Adrenal gland (tissue), 12 donors: ENCODE data around the gene DHX32. TPM values are rescaled to one million over a fixed set of nuclear protein-coding genes. Genes with fewer than 3 reads are reported as not detected.
"Not testable (repeated sequence)": the region's sequence is repeated elsewhere in the genome, so short reads cannot be mapped to it uniquely, and the experiment has no call there.

ENCODE experiments used
- DNase-seq, 7 donors: peaks; one replicate each; pipeline ENCODE4 v3.0.0-alpha.2; 2019 to 2020
- H3K27ac ChIP-seq, 5 donors: fragments of 200-600 bp; sonication (generic) in 4 of 5; 1 replicate in 3 of 5; 2 replicates in 2 of 5; pipeline versions ENCODE4 v1.5.1 to v1.8.0; 2016 to 2020; ENCODE audit warnings: mild to moderate bottlenecking in 1 of 5
- H3K27me3 ChIP-seq: fragments of 200-600 bp; 2 replicates; pipeline ENCODE4 v1.8.0; 2021
- H3K36me3 ChIP-seq, 2 donors: fragments of 200-600 bp; replicated peaks in 1 of 2; 1 replicate in 1 of 2; 2 replicates in 1 of 2; pipeline versions ENCODE4 v1.5.1 to v1.8.0; 2018 to 2022
- H3K4me1 ChIP-seq, 2 donors: fragments of 200-600 bp; replicated peaks in 1 of 2; 1 replicate in 1 of 2; 2 replicates in 1 of 2; pipeline versions ENCODE4 v1.5.1 to v1.8.0; 2018 to 2021
- H3K4me3 ChIP-seq, 4 donors: fragments of 200-600 bp; sonication (generic) in 3 of 4; one replicate each; pipeline ENCODE4 v1.5.1; 2016 to 2018
- H3K9me3 ChIP-seq, 3 donors: fragments of 200-600 bp; sonication (generic) in 1 of 3; replicated peaks in 1 of 3; 1 replicate in 2 of 3; 2 replicates in 1 of 3; pipeline versions ENCODE4 v1.5.1 to v1.8.0; 2016 to 2021
- POLR2A ChIP-seq, 2 donors: fragments of 450-650 bp; IDR thresholded peaks; one replicate each; pipeline ENCODE4 v1.6.1; 2017; ENCODE audit warnings: antibody characterized with exemption in 2 of 2, mild to moderate bottlenecking in 2 of 2, moderate library complexity in 1 of 2
- WGBS, 4 donors: extraction: QIAGEN DNeasy Blood & Tissue Kit in 2 of 4; methylation state at CpG; one replicate each; pipeline versions ENCODE4 v1.1.5 to v1.1.7; 2013 to 2017; 5-methylcytosine and 5-hydroxymethylcytosine counted together
- intact Hi-C, 2 donors: fragments of 100-400 bp; cut with DNase I; formaldehyde crosslinking; loops; one replicate each; pipeline versions ENCODE4 v1.14.1 to v1.15.0; 2022 to 2023
- polyA plus RNA-seq, 3 donors: library from polyadenylated mRNA; stranded (reverse); fragments of 200-250 nt in 2 of 3; fragments of 350-450 nt in 1 of 3; fragmentation: Illumina TruSeq in 1 of 3; extraction: RNeasy Lipid Tissue Mini Kit (QIAGEN cat#74804) in 1 of 3; gene quantifications; one replicate each; pipeline ENCODE4 v1.2.3, GENCODE V29; 2013 to 2014
- total RNA-seq, 9 donors: library from RNA; depleted of rRNA in 4 of 9; stranded (reverse); fragments of >200 nt in 4 of 9; fragments of 120-200 nt in 1 of 9; fragmentation: NEBNext Ultra II Directional in 1 of 9; extraction: Animal tissue kit (Norgen Biotek cat#: 25700) in 1 of 9; gene quantifications; one replicate each; pipeline versions ENCODE4 v1.1.0 to v1.2.4, GENCODE V29; 2013 to 2023
- TF ChIP-seq, protein P1 (sequence below), 6 experiments: fragments of 450-650 bp in 4 of 6; fragments of 200-600 bp in 2 of 6; sonication (generic) in 1 of 6; IDR thresholded peaks; 1 replicate in 5 of 6; 2 replicates in 1 of 6; pipeline versions ENCODE4 v1.5.1 to v1.8.0; 2016 to 2021; ENCODE audit warnings: antibody characterized with exemption in 6 of 6, mild to moderate bottlenecking in 2 of 6, moderate library complexity in 1 of 6
- donor health status: healthy with polysubstance abuse.
- donor health status: Bipolar disorder and iron deficiency.
- donor health status: DM: yes; HTN: yes; CAD: no.
- donor health status: DM: no; HTN: no; CAD: no.
- donor health status: DM: no; HTN: no; CAD: no.
- donor health status: DM: yes; HTN: yes; CAD: no.

Gene DHX32
- total and polyA plus RNA-seq, 12 donors, result 22.0 to 100 (median 39.2) TPM

DNA sequence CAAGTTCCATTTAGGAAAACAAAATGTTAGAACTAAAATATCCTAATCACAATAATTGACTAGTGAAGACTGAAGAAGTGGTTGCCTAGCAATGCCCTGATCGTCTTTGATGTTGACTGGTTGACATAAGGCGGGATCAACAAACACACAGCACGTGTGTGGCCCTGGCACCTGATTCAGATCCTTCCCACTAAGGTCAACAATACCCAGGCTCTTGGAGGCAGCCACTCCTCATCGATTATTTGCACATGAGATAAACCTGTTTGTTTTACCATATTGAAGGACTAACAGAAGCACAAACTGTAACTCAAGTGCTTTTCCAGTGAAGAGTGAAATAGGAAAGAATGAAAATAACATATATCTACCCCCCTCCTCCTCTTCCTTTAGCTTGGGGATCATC is 30.9 kb upstream of the DHX32 start:
- DNase-seq, result no peak
- no peaks in the 10 kb centered on the region for H3K36me3 ChIP-seq
- intact Hi-C loops, result no loop called here
- H3K4me3 ChIP-seq, result no peak overlapping the region
- TF ChIP-seq, protein P1, sequence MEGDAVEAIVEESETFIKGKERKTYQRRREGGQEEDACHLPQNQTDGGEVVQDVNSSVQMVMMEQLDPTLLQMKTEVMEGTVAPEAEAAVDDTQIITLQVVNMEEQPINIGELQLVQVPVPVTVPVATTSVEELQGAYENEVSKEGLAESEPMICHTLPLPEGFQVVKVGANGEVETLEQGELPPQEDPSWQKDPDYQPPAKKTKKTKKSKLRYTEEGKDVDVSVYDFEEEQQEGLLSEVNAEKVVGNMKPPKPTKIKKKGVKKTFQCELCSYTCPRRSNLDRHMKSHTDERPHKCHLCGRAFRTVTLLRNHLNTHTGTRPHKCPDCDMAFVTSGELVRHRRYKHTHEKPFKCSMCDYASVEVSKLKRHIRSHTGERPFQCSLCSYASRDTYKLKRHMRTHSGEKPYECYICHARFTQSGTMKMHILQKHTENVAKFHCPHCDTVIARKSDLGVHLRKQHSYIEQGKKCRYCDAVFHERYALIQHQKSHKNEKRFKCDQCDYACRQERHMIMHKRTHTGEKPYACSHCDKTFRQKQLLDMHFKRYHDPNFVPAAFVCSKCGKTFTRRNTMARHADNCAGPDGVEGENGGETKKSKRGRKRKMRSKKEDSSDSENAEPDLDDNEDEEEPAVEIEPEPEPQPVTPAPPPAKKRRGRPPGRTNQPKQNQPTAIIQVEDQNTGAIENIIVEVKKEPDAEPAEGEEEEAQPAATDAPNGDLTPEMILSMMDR (IDR thresholded peaks at IDR 0.05), result no peak
- no peak for TF ChIP-seq POLR2A (IDR thresholded peaks at IDR 0.05)
- 63 to 78% (median 71%) methylated on average over 4 of the region's 4 CpGs for WGBS, 4 donors
- H3K27me3 ChIP-seq, result no peaks in the 10 kb centered on the region
- no peaks in the 10 kb centered on the region for H3K4me1 ChIP-seq
- no peak overlapping the region for H3K27ac ChIP-seq
- no peaks in the 10 kb centered on the region for H3K9me3 ChIP-seq

- Histone ChIP-seq H3K9me3 (no peaks in the 10 kb centered on the region), H3K27ac (no peak overlapping the region), H3K4me3 (no peak overlapping the region), H3K27me3 (no peaks in the 10 kb centered on the region), H3K4me1 (no peaks in the 10 kb centered on the region), H3K36me3 (no peaks in the 10 kb centered on the region)
- 81 to 84% (median 83%) methylated on average over 10 of the region's 10 CpGs for WGBS, 4 donors
- TF ChIP-seq, protein P1 (IDR thresholded peaks at IDR 0.05), result no peak
- no peak for TF ChIP-seq POLR2A (IDR thresholded peaks at IDR 0.05)
- no peak for DNase-seq
- intact Hi-C loops, result no loop called here
These were observed 30.1 kb upstream of the DHX32 start for GRCh38 chr10:125911145-125911544.

- WGBS, 4 donors, result 59 to 90% (median 81%) methylated on average over 3 of the region's 3 CpGs
These were observed 28.4 kb upstream of the DHX32 start for GRCh38 chr10:125909491-125909890.

GRCh38 chr10:125908813-125909212 is 27.7 kb upstream of the DHX32 start:
- intact Hi-C loops, H3K9me3 ChIP-seq: not testable (repeated sequence)
- WGBS, 4 donors, result 45 to 58% (median 50%) methylated on average over 2 of the region's 2 CpGs

More at GRCh38 chr10:125909491-125909890, 28.4 kb upstream of the DHX32 start:
- H3K4me3 ChIP-seq, H3K4me1 ChIP-seq, H3K27ac ChIP-seq, DNase-seq, intact Hi-C loops, H3K36me3 ChIP-seq, H3K27me3 ChIP-seq, H3K9me3 ChIP-seq: not testable (repeated sequence)

DNA sequence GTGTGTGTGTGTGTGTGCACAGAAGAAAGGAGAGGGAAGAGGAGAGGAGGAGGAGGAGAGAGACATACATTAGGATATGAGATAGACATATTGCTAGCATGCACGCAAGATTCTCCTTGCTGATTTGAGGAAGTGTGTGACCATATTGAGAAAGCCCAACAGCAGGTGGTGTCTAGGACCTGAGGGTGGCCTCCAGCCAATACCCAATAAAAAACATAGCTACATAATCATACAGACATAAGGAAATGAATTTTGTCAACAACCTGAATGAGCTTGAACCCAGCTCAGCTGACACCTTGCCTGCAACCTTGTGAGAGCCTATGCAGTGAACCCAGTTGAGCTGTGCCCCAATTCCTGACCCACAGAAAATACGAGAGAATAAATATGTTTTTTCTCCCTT is 26.5 kb upstream of the DHX32 start:
- H3K4me3 ChIP-seq, H3K9me3 ChIP-seq, intact Hi-C loops, H3K27me3 ChIP-seq, H3K27ac ChIP-seq, H3K36me3 ChIP-seq, DNase-seq, H3K4me1 ChIP-seq: not testable (repeated sequence)
- 56 to 91% (median 78%) methylated on average over 2 of the region's 2 CpGs for WGBS, 4 donors

More at GRCh38 chr10:125908813-125909212, 27.7 kb upstream of the DHX32 start:
- H3K4me3 ChIP-seq, DNase-seq, H3K36me3 ChIP-seq, H3K4me1 ChIP-seq, H3K27ac ChIP-seq, H3K27me3 ChIP-seq: not testable (repeated sequence)

GRCh38 chr10:125905069-125905994 is 24.2 kb upstream of the DHX32 start:
- H3K27me3 ChIP-seq, intact Hi-C loops, H3K27ac ChIP-seq, H3K4me1 ChIP-seq, H3K36me3 ChIP-seq, DNase-seq, H3K4me3 ChIP-seq, H3K9me3 ChIP-seq: not testable (repeated sequence)
- WGBS, 4 donors, result 66 to 69% (median 67%) methylated on average over 5 of the region's 5 CpGs

GRCh38 chr10:125903135-125903640 is 22.1 kb upstream of the DHX32 start:
- DNase-seq, H3K4me1 ChIP-seq, H3K36me3 ChIP-seq, H3K9me3 ChIP-seq, H3K27ac ChIP-seq, intact Hi-C loops, H3K27me3 ChIP-seq, H3K4me3 ChIP-seq: not testable (repeated sequence)
- WGBS, 4 donors, result 66 to 75% (median 72%) methylated on average over 3 of the region's 3 CpGs

- H3K9me3 ChIP-seq, intact Hi-C loops, H3K4me3 ChIP-seq, DNase-seq, H3K4me1 ChIP-seq, H3K27ac ChIP-seq, H3K27me3 ChIP-seq, H3K36me3 ChIP-seq: not testable (repeated sequence)
- 85 to 89% (median 86%) methylated on average over 3 of the region's 3 CpGs for WGBS, 4 donors
These were observed 19.9 kb upstream of the DHX32 start for GRCh38 chr10:125900963-125901362.

GRCh38 chr10:125897317-125897716 is 16.2 kb upstream of the DHX32 start:
- H3K27me3 ChIP-seq, H3K27ac ChIP-seq, intact Hi-C loops, H3K36me3 ChIP-seq, DNase-seq, H3K9me3 ChIP-seq, H3K4me3 ChIP-seq: not testable (repeated sequence)
- H3K4me1 ChIP-seq, result peaks cover 0 to 14% of the 10 kb centered on the region in 2 donors
- 21 to 25% (median 22%) methylated on average over 4 of the region's 4 CpGs for WGBS, 4 donors
